ENCODE results near the gene PPFIA2.

- TF ChIP-seq CTCF (IDR thresholded peaks at IDR 0.05; ENCODE audit: poor library complexity, severe bottlenecking) (no peak), SMC3 (conservative IDR thresholded peaks at IDR 0.05; ENCODE audit: poor library complexity) (peak; percentile 40), EZH2 (IDR thresholded peaks at IDR 0.05; ENCODE audit: borderline replicate concordance, insufficient read depth, low read length, poor library complexity, severe bottlenecking) (no peak)
Observed at GRCh38 chr12:81758421-81759189, 545 bp downstream of the PPFIA2 start.

Data from neural cell (in vitro differentiated cells).